DND-41 (cell line): ENCODE measurements around the gene NFIB.
A peak's percentile ranks its signal among the peaks of the same experiment; 100 is the strongest.

Source experiments
- ATAC-seq: fragments of 200-7000 bp; cut with Tn5 transposase; 3 replicates; pipeline ENCODE4 v1.9.1; 2021; ENCODE audit warnings: low read depth; ENCODE audit not compliant: insufficient read depth
- DNase-seq: peaks from one replicate; pipeline ENCODE4 v3.0.0-alpha.2; 2020
- H2AFZ ChIP-seq: 2 replicates; pipeline ENCODE4 v1.6.0; 2012; ENCODE audit warnings: low read depth, low read length
- H3K27ac ChIP-seq: 2 replicates; pipeline ENCODE4 v1.5.1; 2012; ENCODE audit warnings: low read length, inconsistent platforms
- H3K27me3 ChIP-seq: fragments of 200-600 bp; sonication (generic); 2 replicates; pipeline ENCODE4 v1.6.0; 2012; ENCODE audit warnings: low read length, mild to moderate bottlenecking, inconsistent platforms; ENCODE audit not compliant: insufficient read depth, poor library complexity
- H3K36me3 ChIP-seq: 2 replicates; pipeline ENCODE4 v1.5.1; 2012; ENCODE audit warnings: low read length, inconsistent platforms; ENCODE audit not compliant: insufficient read depth
- H3K4me1 ChIP-seq: 2 replicates; pipeline ENCODE4 v1.5.1; 2012; ENCODE audit warnings: mild to moderate bottlenecking, low read length; ENCODE audit not compliant: insufficient read depth
- H3K4me2 ChIP-seq: 2 replicates; pipeline ENCODE4 v1.6.0; 2012; ENCODE audit warnings: mild to moderate bottlenecking, moderate library complexity, low read length, inconsistent platforms; ENCODE audit not compliant: insufficient read depth
- H3K4me3 ChIP-seq, 2 experiments: fragments of 200-600 bp in 1 of 2; shearing (Covaris generic) in 1 of 2; 2 replicates each; pipeline ENCODE4 v1.5.1; 2012 to 2016; ENCODE audit warnings: inconsistent platforms in 2 of 2, low read length in 2 of 2, mild to moderate bottlenecking in 2 of 2, low read depth in 1 of 2, moderate library complexity in 1 of 2
- H3K79me2 ChIP-seq: 2 replicates; pipeline ENCODE4 v1.6.0; 2012; ENCODE audit warnings: low read length, inconsistent platforms; ENCODE audit not compliant: insufficient read depth
- H3K9ac ChIP-seq: 2 replicates; pipeline ENCODE4 v1.6.0; 2012; ENCODE audit warnings: low read depth, mild to moderate bottlenecking, inconsistent platforms, low read length, moderate library complexity
- H3K9me3 ChIP-seq: 2 replicates; pipeline ENCODE4 v1.5.1; 2012; ENCODE audit warnings: low read length, moderate library complexity, mild to moderate bottlenecking, inconsistent platforms; ENCODE audit not compliant: insufficient read depth, severe bottlenecking
- H4K20me1 ChIP-seq: 2 replicates; pipeline ENCODE4 v1.6.0; 2012; ENCODE audit warnings: low read length; ENCODE audit not compliant: insufficient read depth
- CTCF ChIP-seq: IDR thresholded peaks from 2 replicates; pipeline ENCODE4 v1.5.1; 2012; ENCODE audit warnings: borderline replicate concordance, low read length, moderate library complexity, mild to moderate bottlenecking; ENCODE audit not compliant: poor library complexity, severe bottlenecking; ENCODE audit errors: extremely low read depth
- EZH2 ChIP-seq: IDR thresholded peaks from 3 replicates; pipeline ENCODE4 v1.6.1; 2012; ENCODE audit warnings: borderline replicate concordance, low read depth, mild to moderate bottlenecking, moderate library complexity, low read length, inconsistent platforms; ENCODE audit not compliant: severe bottlenecking

Gene NFIB

GRCh38 chr9:14156046-14156445 is 157.9 kb downstream of the NFIB start:
- TF ChIP-seq CTCF (no peak), EZH2 (no peak)
- Histone ChIP-seq H3K27me3 (no peaks in the 10 kb centered on the region), H2AFZ (no peak overlapping the region)

GRCh38 chr9:14155237-14155636 is 158.7 kb downstream of the NFIB start:
- no peak overlapping the region for H3K4me3 ChIP-seq
- H3K36me3 ChIP-seq: no peaks in the 10 kb centered on the region
- H3K79me2 ChIP-seq: no peaks in the 10 kb centered on the region
- ATAC-seq (no peak), DNase-seq (no peak)
- H3K4me2 ChIP-seq: no peak overlapping the region
- no peaks in the 10 kb centered on the region for H3K9me3 ChIP-seq
- H2AFZ ChIP-seq: no peak overlapping the region
- H3K4me1 ChIP-seq: peaks cover 18% of the 10 kb centered on the region
- no peaks in the 10 kb centered on the region for H3K27me3 ChIP-seq
- TF ChIP-seq EZH2 (no peak), CTCF (no peak)
- no peaks in the 10 kb centered on the region for H4K20me1 ChIP-seq
- H3K9ac ChIP-seq: no peak overlapping the region
- no peak overlapping the region for H3K27ac ChIP-seq

More at GRCh38 chr9:14156046-14156445, 157.9 kb downstream of the NFIB start:
- ATAC-seq (peak; percentile 98), DNase-seq (peak; percentile 56)
- H3K4me1 ChIP-seq: peaks cover 18% of the 10 kb centered on the region
- H3K9ac ChIP-seq: no peak overlapping the region
- no peaks in the 10 kb centered on the region for H3K36me3 ChIP-seq
- no peak overlapping the region for H3K4me3 ChIP-seq
- H3K79me2 ChIP-seq: no peaks in the 10 kb centered on the region
- no peak overlapping the region; the same call in 1 of the 2 replicates for H3K4me2 ChIP-seq
- no peaks in the 10 kb centered on the region for H4K20me1 ChIP-seq
- no peaks in the 10 kb centered on the region for H3K9me3 ChIP-seq
- no peak overlapping the region for H3K27ac ChIP-seq

DNA sequence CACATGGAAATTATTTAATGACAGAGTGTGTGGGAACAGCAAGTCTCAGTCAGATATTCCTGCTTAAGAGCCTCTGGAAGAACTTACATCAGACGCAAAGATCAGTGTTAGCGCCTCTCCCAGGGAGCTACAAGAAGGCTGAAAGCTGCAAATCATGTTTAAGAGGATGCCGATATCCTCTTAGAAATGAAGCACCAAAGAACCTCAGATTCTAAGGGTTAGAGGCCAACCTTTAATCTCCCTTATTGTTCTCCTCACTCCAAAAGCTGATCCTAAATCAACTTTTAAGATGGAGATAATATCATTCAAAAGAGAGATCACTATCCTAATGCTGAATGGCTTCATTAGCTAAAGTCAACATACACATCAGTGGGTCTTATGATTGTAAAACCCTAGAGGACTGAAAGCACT is 160.6 kb downstream of the NFIB start:
- no peak for ATAC-seq
- Histone ChIP-seq H3K27ac (no peak overlapping the region), H3K4me2 (no peak overlapping the region), H3K4me1 (peaks cover 18% of the 10 kb centered on the region), H3K4me3 (no peak overlapping the region), H3K9me3 (no peaks in the 10 kb centered on the region), H3K79me2 (no peaks in the 10 kb centered on the region), H3K36me3 (no peaks in the 10 kb centered on the region), H3K27me3 (no peaks in the 10 kb centered on the region), H4K20me1 (no peaks in the 10 kb centered on the region), H2AFZ (no peak overlapping the region), H3K9ac (no peak overlapping the region)
- TF ChIP-seq CTCF (no peak), EZH2 (no peak)
- no peak for DNase-seq

GRCh38 chr9:14151451-14151850 is 162.5 kb downstream of the NFIB start:
- Histone ChIP-seq H3K4me1 (peaks cover 14% of the 10 kb centered on the region), H3K36me3 (no peaks in the 10 kb centered on the region), H3K9me3 (no peaks in the 10 kb centered on the region), H4K20me1 (no peaks in the 10 kb centered on the region), H3K79me2 (no peaks in the 10 kb centered on the region), H2AFZ (no peak overlapping the region), H3K4me2 (no peak overlapping the region), H3K27ac (no peak overlapping the region), H3K4me3 (no peak overlapping the region), H3K9ac (no peak overlapping the region), H3K27me3 (no peaks in the 10 kb centered on the region)
- TF ChIP-seq EZH2 (no peak), CTCF (no peak)
- no peak for ATAC-seq
- no peak for DNase-seq
